Thyroid gland (tissue), 4 donors: ENCODE measurements around the gene COASY. TPM values are rescaled to one million over a fixed set of nuclear protein-coding genes. Genes with fewer than 3 reads are reported as not detected.
A peak's percentile ranks its signal among the peaks of the same experiment; 100 is the strongest.

Source experiments
- DNase-seq, 2 donors: peaks; one replicate each; pipeline ENCODE4 v3.0.0-alpha.2; 2019
- H3K27ac ChIP-seq, 3 donors: fragments of 200-600 bp; sonication (generic); 1 replicate in 2 of 3; 2 replicates in 1 of 3; pipeline ENCODE4 v1.5.1; 2016 to 2019; ENCODE audit warnings: mild to moderate bottlenecking in 1 of 3, moderate library complexity in 1 of 3
- H3K27me3 ChIP-seq: fragments of 200-600 bp; sonication (generic); one replicate; pipeline ENCODE4 v1.5.1; 2019
- H3K36me3 ChIP-seq, 2 donors: fragments of 200-600 bp; sonication (generic); one replicate each; pipeline ENCODE4 v1.5.1; 2016 to 2019
- H3K4me1 ChIP-seq, 2 donors: fragments of 200-600 bp; sonication (generic); one replicate each; pipeline ENCODE4 v1.5.1; 2017 to 2019
- H3K4me3 ChIP-seq, 3 donors: fragments of 200-600 bp; sonication (generic); replicated peaks in 1 of 3; 1 replicate in 2 of 3; 2 replicates in 1 of 3; pipeline ENCODE4 v1.5.1; 2016; ENCODE audit warnings: mild to moderate bottlenecking in 1 of 3
- H3K9me3 ChIP-seq: fragments of 200-600 bp; sonication (generic); one replicate; pipeline ENCODE4 v1.5.1; 2017
- POLR2A ChIP-seq, 2 donors: fragments of 450-650 bp; IDR thresholded peaks; one replicate each; pipeline ENCODE4 v1.6.1; 2017; ENCODE audit warnings: antibody characterized with exemption in 2 of 2, mild to moderate bottlenecking in 2 of 2, moderate library complexity in 1 of 2
- WGBS, 2 donors: methylation state at CpG; one replicate each; pipeline ENCODE4 v1.1.5; 2017; 5-methylcytosine and 5-hydroxymethylcytosine counted together
- intact Hi-C: fragments of 100-400 bp; cut with DNase I; formaldehyde crosslinking; loops from one replicate; pipeline ENCODE4 v1.15.1; 2023
- total RNA-seq, 4 donors: library from RNA; depleted of rRNA; stranded (reverse); fragments of >200 nt; gene quantifications; one replicate each; pipeline ENCODE4 v1.2.3, GENCODE V29; 2016
- TF ChIP-seq, protein P1 (sequence below), 6 experiments: fragments of 200-600 bp in 3 of 6; fragments of 450-650 bp in 3 of 6; sonication (generic) in 3 of 6; IDR thresholded peaks; one replicate each; pipeline ENCODE4 v1.5.1; 2016 to 2019; ENCODE audit warnings: antibody characterized with exemption in 6 of 6, mild to moderate bottlenecking in 2 of 6, inconsistent platforms in 1 of 6, moderate library complexity in 1 of 6

COASY gene
- total RNA-seq, 4 donors from 2014 or later = 32.7 to 60.9 (median 48.7) TPM

DNA sequence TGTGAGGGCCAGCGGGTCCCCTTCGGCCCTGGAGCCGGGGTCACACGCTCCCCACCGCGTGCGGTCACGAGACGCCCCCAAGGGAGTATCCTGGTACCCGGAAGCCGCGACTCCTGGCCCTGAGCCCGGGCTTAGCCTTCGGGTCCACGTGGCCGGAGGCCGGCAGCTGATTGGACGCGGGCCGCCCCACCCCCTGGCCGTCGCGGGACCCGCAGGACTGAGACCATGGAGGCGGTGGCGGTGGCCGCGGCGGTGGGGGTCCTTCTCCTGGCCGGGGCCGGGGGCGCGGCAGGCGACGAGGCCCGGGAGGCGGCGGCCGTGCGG lies 25.9 kb upstream of the COASY start, which contains the start of gene NAGLU:
TSS of gene NAGLU (plus strand) at position 194 of the 324 bp plus-strand sequence. CDS start at position 226, 32 bp downstream.
- Histone ChIP-seq H3K9me3 (no peaks in the 10 kb centered on the region), H3K27ac (peak within 1 kb of the TSS; percentile 81 to 92 (median 89)), H3K27me3 (no peaks in the 10 kb centered on the region), H3K36me3 (peaks cover 9 to 11% of the 10 kb centered on the region in 2 donors), H3K4me3 (peak within 1 kb of the TSS; percentile 22 to 42 (median 37)), H3K4me1 (peaks cover 8 to 26% of the 10 kb centered on the region in 2 donors)
- WGBS, 2 donors = 2% methylated on average over 9 of the region's 40 CpGs; no CpG with 5 or more reads in 1 of the 2 donors
- TF ChIP-seq POLR2A (IDR thresholded peaks at IDR 0.05) = peak; percentile 63 to 90
- TF ChIP-seq, protein P1, sequence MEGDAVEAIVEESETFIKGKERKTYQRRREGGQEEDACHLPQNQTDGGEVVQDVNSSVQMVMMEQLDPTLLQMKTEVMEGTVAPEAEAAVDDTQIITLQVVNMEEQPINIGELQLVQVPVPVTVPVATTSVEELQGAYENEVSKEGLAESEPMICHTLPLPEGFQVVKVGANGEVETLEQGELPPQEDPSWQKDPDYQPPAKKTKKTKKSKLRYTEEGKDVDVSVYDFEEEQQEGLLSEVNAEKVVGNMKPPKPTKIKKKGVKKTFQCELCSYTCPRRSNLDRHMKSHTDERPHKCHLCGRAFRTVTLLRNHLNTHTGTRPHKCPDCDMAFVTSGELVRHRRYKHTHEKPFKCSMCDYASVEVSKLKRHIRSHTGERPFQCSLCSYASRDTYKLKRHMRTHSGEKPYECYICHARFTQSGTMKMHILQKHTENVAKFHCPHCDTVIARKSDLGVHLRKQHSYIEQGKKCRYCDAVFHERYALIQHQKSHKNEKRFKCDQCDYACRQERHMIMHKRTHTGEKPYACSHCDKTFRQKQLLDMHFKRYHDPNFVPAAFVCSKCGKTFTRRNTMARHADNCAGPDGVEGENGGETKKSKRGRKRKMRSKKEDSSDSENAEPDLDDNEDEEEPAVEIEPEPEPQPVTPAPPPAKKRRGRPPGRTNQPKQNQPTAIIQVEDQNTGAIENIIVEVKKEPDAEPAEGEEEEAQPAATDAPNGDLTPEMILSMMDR (IDR thresholded peaks at IDR 0.05) = peak in 1 of 6 experiments; percentile 4
- intact Hi-C loops = no loop called here
- DNase-seq = peak; percentile 98

- peak; percentile 87 to 88 for DNase-seq
- Histone ChIP-seq H3K36me3 (peaks cover 11 to 12% of the 10 kb centered on the region in 2 donors), H3K9me3 (no peaks in the 10 kb centered on the region), H3K4me1 (peaks cover 8 to 23% of the 10 kb centered on the region in 2 donors), H3K27ac (peak overlapping the region; percentile 59 to 92 (median 89)), H3K27me3 (no peaks in the 10 kb centered on the region), H3K4me3 (peak overlapping the region; percentile 22 to 42 (median 37))
- intact Hi-C loops = no loop called here
- WGBS, 2 donors = 4 to 5% methylated on average over 17 to 18 of the region's 65 CpGs
- peak in 1 of 2 donors; percentile 38 for TF ChIP-seq POLR2A (IDR thresholded peaks at IDR 0.05)
- TF ChIP-seq, protein P1 (IDR thresholded peaks at IDR 0.05) = peak in 2 of 6 experiments; percentile 7 to 9
Observed at GRCh38 chr17:42536372-42537155, 25.4 kb upstream of the COASY start.

GRCh38 chr17:42537156-42537805 lies 24.7 kb upstream of the COASY start:
- H3K27ac ChIP-seq = peak overlapping the region in 2 of 3 donors; percentile 89 to 92
- TF ChIP-seq, protein P1 (IDR thresholded peaks at IDR 0.05) = no peak
- TF ChIP-seq POLR2A (IDR thresholded peaks at IDR 0.05) = no peak
- no peaks in the 10 kb centered on the region for H3K27me3 ChIP-seq
- DNase-seq = no peak
- H3K9me3 ChIP-seq = no peaks in the 10 kb centered on the region
- peak overlapping the region in 2 of 3 donors; percentile 22 to 37 for H3K4me3 ChIP-seq
- intact Hi-C loops = no loop called here
- peaks cover 8 to 22% of the 10 kb centered on the region in 2 donors for H3K4me1 ChIP-seq
- H3K36me3 ChIP-seq = peaks cover 11 to 12% of the 10 kb centered on the region in 2 donors
- 88 to 90% methylated on average over 23 to 28 of the region's 31 CpGs for WGBS, 2 donors

DNA sequence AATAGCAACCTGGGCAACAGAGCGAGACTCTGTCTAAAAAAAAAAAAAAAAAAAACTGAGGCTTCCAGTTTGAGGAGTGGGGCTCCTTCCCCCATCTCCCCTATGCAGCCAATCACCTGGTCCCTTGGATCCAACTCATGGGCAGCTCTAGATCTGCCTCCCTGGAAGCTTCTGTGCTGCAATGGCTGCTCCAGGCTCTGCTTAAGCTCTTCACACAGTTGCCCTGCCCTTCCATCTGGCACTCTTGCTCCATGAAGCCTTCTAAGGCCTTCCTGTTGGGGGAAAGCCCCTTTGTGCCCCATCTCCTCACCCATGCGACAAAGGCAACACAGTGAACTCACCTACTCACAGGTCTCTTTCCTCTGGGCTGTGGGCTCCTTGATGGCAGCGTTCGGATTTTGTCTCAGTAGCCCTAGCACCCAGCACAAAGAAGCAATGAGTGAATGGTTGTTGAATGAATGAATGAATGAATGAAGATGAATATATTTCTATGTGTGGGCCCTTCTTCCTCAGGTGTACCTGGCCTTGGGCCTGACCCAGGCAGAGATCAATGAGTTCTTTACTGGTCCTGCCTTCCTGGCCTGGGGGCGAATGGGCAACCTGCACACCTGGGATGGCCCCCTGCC lies 24.0 kb upstream of the COASY start:
- H3K36me3 ChIP-seq = peaks cover 16 to 19% of the 10 kb centered on the region in 2 donors
- no peak overlapping the region for H3K27ac ChIP-seq
- WGBS, 2 donors = 96 to 98% methylated on average over 5 of the region's 5 CpGs
- intact Hi-C loops = no loop called here
- H3K9me3 ChIP-seq = no peaks in the 10 kb centered on the region
- TF ChIP-seq, protein P1 (IDR thresholded peaks at IDR 0.05) = no peak
- no peak for TF ChIP-seq POLR2A (IDR thresholded peaks at IDR 0.05)
- DNase-seq = no peak
- H3K27me3 ChIP-seq = no peaks in the 10 kb centered on the region
- H3K4me1 ChIP-seq = peaks cover 8 to 19% of the 10 kb centered on the region in 2 donors
- H3K4me3 ChIP-seq = no peak overlapping the region
